NAMALWA (cell line): ENCODE results near the gene PYGM.
A peak's percentile ranks its signal among the peaks of the same experiment; 100 is the strongest.

ENCODE experiments used
- DNase-seq: peaks from one replicate; pipeline ENCODE4 v3.0.0-alpha.2; 2015; ENCODE audit warnings: low spot score

PYGM gene

GRCh38 chr11:64759722-64760719 is at the start of gene PYGM:
Gene PYGM, minus strand, starts transcription at chr11:64759974. Its CDS starts 76 bp downstream, at chr11:64759898.
- no peak for DNase-seq

- no peak for DNase-seq
These were observed 45.7 kb upstream of the PYGM start for GRCh38 chr11:64805481-64805880.

GRCh38 chr11:64804346-64805210 is 44.8 kb upstream of the PYGM start:
- DNase-seq, result peak; percentile 47

GRCh38 chr11:64803846-64804345 is 44.1 kb upstream of the PYGM start:
- no peak for DNase-seq

- DNase-seq, result peak; percentile 87
These were observed 43.5 kb upstream of the PYGM start, which contains the start of gene MAP4K2 for GRCh38 chr11:64803158-64803845. Gene MAP4K2, minus strand, starts transcription at chr11:64803214. Its CDS starts 65 bp downstream, at chr11:64803149.

GRCh38 chr11:64802370-64803157 is 42.8 kb upstream of the PYGM start:
- peak; percentile 52 for DNase-seq

- DNase-seq, result peak; percentile 47
These were observed 42.0 kb upstream of the PYGM start for GRCh38 chr11:64801561-64802369.

- peak; percentile 73 for DNase-seq
These were observed 41.3 kb upstream of the PYGM start for GRCh38 chr11:64801158-64801464.

- DNase-seq, result no peak
These were observed 40.8 kb upstream of the PYGM start for GRCh38 chr11:64800303-64801157.

- DNase-seq, result peak; percentile 87
These were observed 40.0 kb upstream of the PYGM start for GRCh38 chr11:64799623-64800302.

GRCh38 chr11:64799256-64799622 is 39.5 kb upstream of the PYGM start:
- DNase-seq, result no peak

GRCh38 chr11:64796757-64797541 is 37.2 kb upstream of the PYGM start:
- DNase-seq, result no peak

GRCh38 chr11:64796047-64796756 is 36.4 kb upstream of the PYGM start:
- no peak for DNase-seq

- no peak for DNase-seq
These were observed 34.8 kb upstream of the PYGM start for GRCh38 chr11:64794526-64794925.

GRCh38 chr11:64793271-64794160 is 33.7 kb upstream of the PYGM start:
- no peak for DNase-seq

- DNase-seq, result no peak
These were observed 32.7 kb upstream of the PYGM start for GRCh38 chr11:64792482-64792881.
